ENCODE measurements around the gene GDF7. TPM values are rescaled to one million over a fixed set of nuclear protein-coding genes. Genes with fewer than 3 reads are reported as not detected.
A peak's percentile ranks its signal among the peaks of the same experiment; 100 is the strongest.

GDF7 gene
- polyA plus RNA-seq, 1 of the 3 experiments (the other 2 are of a cell fraction): 0.02 TPM

- Histone ChIP-seq H3K4me1 (ENCODE audit: control insufficient read depth in 1 of 2, insufficient read depth in 2 of 2, low read depth in 1 of 2, low read length in 1 of 2) (peaks cover 0 to 37% of the 10 kb centered on the region in 2 experiments; a peak in 1 of 4 replicates), H3K9me3 (no peaks in the 10 kb centered on the region), H3K79me2 (ENCODE audit: insufficient read depth) (no peaks in the 10 kb centered on the region), H3K4me3 (ENCODE audit: low read depth in 2 of 2, low read length in 1 of 2) (no peak overlapping the region), H3K27ac (ENCODE audit: low read depth in 2 of 2, low read length in 1 of 2) (0 out of 4 replicates have a peak overlapping the region, but pooled peaks of 1 of the 2 experiments have one; percentile 43), H3K9me2 (no peaks in the 10 kb centered on the region), H3K4me2 (no peak overlapping the region), H2AFZ (ENCODE audit: low read depth) (no peak overlapping the region), H3F3A (replicated peaks; ENCODE audit: insufficient read depth) (no peaks in the 10 kb centered on the region), H4K20me1 (ENCODE audit: insufficient read depth) (no peaks in the 10 kb centered on the region), H3K36me3 (replicated peaks in 1 of 2; ENCODE audit: control insufficient read depth in 1 of 2, insufficient read depth in 2 of 2, low read length in 1 of 2) (peaks cover 0 to 32% of the 10 kb centered on the region in 2 experiments), H3K9ac (no peak overlapping the region), H3K27me3 (ENCODE audit: insufficient read depth) (no peaks in the 10 kb centered on the region)
- WGBS (ENCODE audit: low lambda C conversion rate): 96% methylated on average over 19 of the region's 19 CpGs
- ChIA-PET CTCF (interaction anchor here (0.7 to 4.8 kb wide), 17 partner anchors 10 to 328 kb away, joined by 3 to 33 read pairs (median 4); partner anchors contain the start of genes HS1BP3 and RHOB), POLR2A (interaction anchor here (1.1 to 3.3 kb wide), 4 partner anchors 39 to 179 kb away, joined by 3 to 15 read pairs (median 4); partner anchors contain the start of gene RHOB)
- TF ChIP-seq SIN3A (IDR thresholded peaks at IDR 0.05; ENCODE audit: borderline replicate concordance, low read depth, low read length): no peak
- DNase-seq: no peak
These were observed 41.2 kb upstream of the GDF7 start for GRCh38 chr2:20625491-20626391.

GRCh38 chr2:20626392-20626697, 40.6 kb upstream of the GDF7 start:
- Histone ChIP-seq H3K79me2 (ENCODE audit: insufficient read depth) (no peaks in the 10 kb centered on the region), H3K27me3 (ENCODE audit: insufficient read depth) (no peaks in the 10 kb centered on the region), H3K4me3 (ENCODE audit: low read depth in 2 of 2, low read length in 1 of 2) (no peak overlapping the region), H3K27ac (ENCODE audit: low read depth in 2 of 2, low read length in 1 of 2) (no peak overlapping the region), H3K4me1 (ENCODE audit: control insufficient read depth in 1 of 2, insufficient read depth in 2 of 2, low read depth in 1 of 2, low read length in 1 of 2) (peaks cover 0 to 37% of the 10 kb centered on the region in 2 experiments; a peak in 1 of 4 replicates), H3K9ac (no peak overlapping the region), H3K4me2 (no peak overlapping the region), H3K9me3 (no peaks in the 10 kb centered on the region), H4K20me1 (ENCODE audit: insufficient read depth) (no peaks in the 10 kb centered on the region), H2AFZ (ENCODE audit: low read depth) (no peak overlapping the region), H3K36me3 (replicated peaks in 1 of 2; ENCODE audit: control insufficient read depth in 1 of 2, insufficient read depth in 2 of 2, low read length in 1 of 2) (peaks cover 0 to 28% of the 10 kb centered on the region in 2 experiments), H3F3A (replicated peaks; ENCODE audit: insufficient read depth) (no peaks in the 10 kb centered on the region), H3K9me2 (no peaks in the 10 kb centered on the region)
- no peak for DNase-seq
- ChIA-PET POLR2A (interaction anchor here (3.3 kb wide), 1 partner anchor 179 kb away, joined by 15 read pairs; the partner anchor contains the start of gene RHOB), CTCF (interaction anchor here (0.6 to 4.8 kb wide), 12 partner anchors 9 to 380 kb away, joined by 3 to 33 read pairs (median 4); partner anchors contain the start of genes HS1BP3 and RHOB)
- TF ChIP-seq CHD2 (IDR thresholded peaks at IDR 0.05; ENCODE audit: low read length, partially characterized antibody): no peak
- no peak for TF ChIP-seq JUND (IDR thresholded peaks at IDR 0.05)
- no peak for TF ChIP-seq USF2 (IDR thresholded peaks at IDR 0.05; ENCODE audit: borderline replicate concordance, low read depth, low read length)
- TF ChIP-seq GABPA (IDR thresholded peaks at IDR 0.05; ENCODE audit: low read depth): no peak
- TF ChIP-seq CTCF (IDR thresholded peaks at IDR 0.05): no peak
- no peak for TF ChIP-seq MAX (IDR thresholded peaks at IDR 0.05; ENCODE audit: low read depth)
- TF ChIP-seq FOXM1 (IDR thresholded peaks at IDR 0.05; ENCODE audit: low read depth): no peak
- TF ChIP-seq EZH2phosphoT487 (IDR thresholded peaks at IDR 0.05; ENCODE audit: borderline replicate concordance, low read depth): no peak
- no peak for TF ChIP-seq RFX5 (IDR thresholded peaks at IDR 0.05; ENCODE audit: low read length)
- no peak for TF ChIP-seq EP300 (IDR thresholded peaks at IDR 0.05; ENCODE audit: borderline replicate concordance in 1 of 2, low read depth in 1 of 2, low read length in 1 of 2)
- 100% methylated on average over 2 of the region's 2 CpGs for WGBS (ENCODE audit: low lambda C conversion rate)
